Frontal cortex (tissue), 4 donors: ENCODE measurements around the gene LINC00305. TPM values are rescaled to one million over a fixed set of nuclear protein-coding genes. Genes with fewer than 3 reads are reported as not detected.

Experiments used
- DNase-seq, 2 donors: peaks; one replicate each; pipeline ENCODE4 v3.0.0; 2012; ENCODE audit warnings: low spot score in 2 of 2
- FAIRE-seq: peaks from 2 replicates; lab custom pipeline; 2012; peaks lifted over from hg19 to GRCh38; lab: Jason Lieb, UNC
- total RNA-seq: library from RNA; depleted of rRNA; stranded (reverse); fragments of >200 nt; gene quantifications from one replicate; pipeline ENCODE4 v1.2.3, GENCODE V29; 2014
- donor health status: control.
- donor health status: control.
- donor health status: control.

The LINC00305 gene
- total RNA-seq, 1 donor from 2014 or later: not detected

GRCh38 chr18:64118406-64118805, 30.5 kb downstream of the LINC00305 start:
- DNase-seq (no peak), FAIRE-seq (no peak)

GRCh38 chr18:64116571-64117175, 32.2 kb downstream of the LINC00305 start:
- FAIRE-seq: no peak
- DNase-seq: no peak

- DNase-seq (no peak), FAIRE-seq (no peak)
These were observed 33.0 kb downstream of the LINC00305 start for GRCh38 chr18:64115881-64116280.

GRCh38 chr18:64111950-64112349, 36.9 kb downstream of the LINC00305 start:
- FAIRE-seq: no peak
- DNase-seq: no peak

DNA sequence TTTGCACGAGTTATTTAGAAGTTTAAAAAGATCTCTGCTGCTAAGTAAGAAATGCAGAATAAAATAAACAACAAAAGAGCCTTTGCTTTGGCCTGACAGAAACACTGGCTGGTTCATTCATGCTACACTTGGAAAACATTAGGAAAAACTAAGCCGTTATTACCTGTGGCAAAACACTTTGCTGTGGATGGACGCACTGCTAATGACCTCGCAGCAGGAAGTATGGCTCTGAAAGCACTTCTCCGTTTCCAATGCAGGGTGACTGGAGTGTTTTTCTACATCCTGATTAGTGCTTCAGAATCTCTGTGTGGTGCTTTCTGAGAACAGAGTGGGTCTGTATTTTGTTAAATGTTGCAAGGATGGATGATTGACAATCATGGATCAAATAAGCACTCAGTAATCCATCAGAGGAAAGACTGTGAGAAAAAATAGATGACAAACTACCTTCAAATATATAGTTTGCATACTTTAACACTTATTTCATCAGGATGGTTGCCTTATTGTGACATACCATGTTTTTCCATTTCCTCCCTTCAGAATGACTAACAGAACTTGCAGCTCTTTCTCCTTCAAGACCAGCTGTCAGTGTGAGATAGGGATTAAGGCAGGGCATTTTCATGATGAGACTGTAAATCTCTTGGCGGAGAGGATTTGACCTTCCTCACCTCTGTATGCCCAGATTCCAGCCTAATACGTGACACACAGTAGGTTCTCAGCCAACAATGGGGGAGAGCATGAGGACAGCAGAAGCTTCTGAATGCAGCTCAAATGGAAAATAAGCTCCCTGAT, 38.0 kb downstream of the LINC00305 start:
- FAIRE-seq (no peak), DNase-seq (no peak)

GRCh38 chr18:64103986-64104385, 44.9 kb downstream of the LINC00305 start:
- DNase-seq (no peak), FAIRE-seq (no peak)

- FAIRE-seq: no peak
- DNase-seq: no peak
These were observed 48.6 kb downstream of the LINC00305 start for GRCh38 chr18:64100116-64100922.

GRCh38 chr18:64099244-64099643, 49.6 kb downstream of the LINC00305 start:
- DNase-seq: no peak
- FAIRE-seq: no peak

GRCh38 chr18:64097497-64097896, 51.4 kb downstream of the LINC00305 start:
- DNase-seq: no peak
- FAIRE-seq: peak; percentile 57

- FAIRE-seq (no peak), DNase-seq (no peak)
These were observed 53.8 kb downstream of the LINC00305 start for GRCh38 chr18:64095056-64095455.

DNA sequence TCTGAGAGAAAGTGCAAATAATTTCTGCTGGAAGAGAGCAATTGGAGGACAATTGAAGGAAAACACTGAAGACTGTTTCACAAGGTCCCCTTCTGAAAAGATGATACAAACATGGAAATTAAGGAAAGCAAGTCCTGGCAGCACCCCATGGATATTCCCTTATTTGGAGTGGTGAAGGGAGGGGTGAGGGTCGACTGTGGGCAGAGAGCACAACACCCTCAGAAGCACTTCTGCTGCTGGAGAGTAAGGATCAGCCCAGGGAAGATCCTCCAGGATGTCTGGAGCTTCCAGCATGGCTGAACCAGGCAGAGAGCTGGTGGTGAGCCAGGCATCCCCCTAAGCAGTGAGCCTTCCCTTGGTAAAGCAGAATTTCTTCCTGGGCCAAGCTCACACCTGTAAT, 54.7 kb downstream of the LINC00305 start:
- FAIRE-seq: no peak
- no peak for DNase-seq

- FAIRE-seq: no peak
These were observed 57.4 kb downstream of the LINC00305 start for GRCh38 chr18:64091526-64091925.

DNA sequence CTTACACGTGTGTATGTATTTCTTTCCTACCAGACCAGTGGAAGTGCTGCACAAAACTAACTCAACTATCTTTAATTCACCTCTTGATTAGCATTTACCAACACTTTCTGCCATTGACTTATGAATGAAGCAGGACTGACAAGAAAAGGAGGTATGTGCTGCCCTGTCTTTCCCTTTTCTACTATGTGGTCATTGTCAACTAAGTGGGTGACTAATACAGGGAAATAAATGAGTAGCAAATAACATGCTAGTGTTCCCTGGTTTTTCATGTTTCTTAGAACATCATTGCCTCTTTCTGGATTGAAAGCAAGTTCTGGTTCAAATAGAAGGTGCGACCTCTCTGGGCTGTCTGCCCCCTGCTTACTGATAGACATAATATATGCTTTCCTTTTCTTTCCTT, 58.0 kb downstream of the LINC00305 start:
- FAIRE-seq: no peak
- no peak for DNase-seq

More at GRCh38 chr18:64091526-64091925, 57.4 kb downstream of the LINC00305 start:
- DNase-seq: no peak

DNA sequence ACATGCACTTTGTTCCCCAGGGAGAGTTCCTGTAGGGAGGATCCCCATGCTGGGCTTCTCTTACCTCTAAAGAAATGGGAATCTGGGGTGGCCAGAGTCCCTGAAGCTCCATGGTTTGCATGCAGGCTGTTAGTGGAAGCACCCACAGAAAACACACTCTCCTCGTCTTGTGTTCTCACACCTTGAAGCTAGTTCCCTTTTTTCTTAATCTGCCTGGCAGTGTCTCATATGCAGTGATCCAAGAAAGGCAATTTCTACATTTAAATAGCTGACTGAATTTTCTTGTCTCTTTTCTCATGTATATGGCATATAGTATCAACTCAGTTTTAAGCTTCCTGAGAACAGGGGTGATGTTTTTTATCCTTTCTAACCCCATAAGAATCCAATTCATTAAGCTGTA, 65.0 kb downstream of the LINC00305 start:
- no peak for DNase-seq
- no peak for FAIRE-seq

DNA sequence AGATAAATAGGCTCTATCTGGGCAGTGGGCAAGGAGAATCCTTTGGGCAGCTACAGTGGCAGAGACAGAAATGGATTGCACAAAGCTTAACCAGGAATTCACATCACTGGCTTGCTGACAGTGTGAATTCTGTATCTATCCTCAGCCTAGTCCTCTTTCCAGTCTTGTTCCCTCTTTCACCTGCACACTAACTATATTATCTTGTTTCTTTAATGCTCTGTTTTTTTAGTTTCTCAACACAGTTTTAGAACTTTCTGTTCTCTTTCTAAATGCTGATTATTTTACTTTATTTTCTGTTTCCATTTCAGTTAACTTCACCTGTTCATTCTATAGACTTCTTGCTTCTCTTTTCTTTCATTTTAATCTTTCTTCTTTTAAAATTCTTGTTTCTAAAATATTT, 66.4 kb downstream of the LINC00305 start:
- FAIRE-seq (peak; percentile 37), DNase-seq (no peak)

DNA sequence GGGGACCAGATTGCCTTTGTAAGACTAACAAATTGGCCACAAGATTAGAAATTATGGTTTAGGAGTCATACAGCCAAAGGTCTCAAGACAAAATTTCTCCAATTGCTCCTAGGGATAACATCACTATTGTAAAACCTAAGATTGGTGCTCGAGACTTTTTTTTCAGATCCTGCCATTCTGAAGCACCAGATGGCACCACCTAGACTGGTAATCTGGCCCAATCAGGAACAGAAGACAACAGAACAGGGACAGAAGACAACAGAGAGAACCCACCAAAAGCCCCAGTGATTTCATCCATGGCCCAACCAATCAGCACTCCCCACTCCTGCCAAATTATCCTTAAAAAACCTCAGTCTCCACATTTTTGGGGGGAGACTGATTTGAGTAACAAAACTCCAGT, 66.8 kb downstream of the LINC00305 start:
- FAIRE-seq (no peak), DNase-seq (no peak)

DNA sequence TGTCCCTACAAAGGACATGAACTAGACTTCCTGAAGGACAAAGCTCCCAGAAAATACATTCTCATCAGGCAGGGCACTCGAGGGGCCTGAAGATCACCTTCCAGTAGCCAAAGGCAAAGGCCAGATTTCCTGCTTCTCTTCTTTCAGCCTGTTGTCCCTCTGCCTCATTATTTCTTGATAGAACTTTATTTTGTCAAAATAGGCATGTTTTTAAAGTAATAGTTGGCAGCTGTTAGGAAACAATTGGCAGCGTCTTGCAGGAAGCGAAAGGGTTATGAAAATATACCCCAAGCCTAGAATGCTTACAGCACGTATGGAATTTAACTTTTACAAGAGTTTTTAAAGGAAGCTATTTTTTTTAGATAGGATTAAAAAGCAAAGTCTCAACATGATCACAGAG, 74.9 kb downstream of the LINC00305 start:
- FAIRE-seq: no peak

DNA sequence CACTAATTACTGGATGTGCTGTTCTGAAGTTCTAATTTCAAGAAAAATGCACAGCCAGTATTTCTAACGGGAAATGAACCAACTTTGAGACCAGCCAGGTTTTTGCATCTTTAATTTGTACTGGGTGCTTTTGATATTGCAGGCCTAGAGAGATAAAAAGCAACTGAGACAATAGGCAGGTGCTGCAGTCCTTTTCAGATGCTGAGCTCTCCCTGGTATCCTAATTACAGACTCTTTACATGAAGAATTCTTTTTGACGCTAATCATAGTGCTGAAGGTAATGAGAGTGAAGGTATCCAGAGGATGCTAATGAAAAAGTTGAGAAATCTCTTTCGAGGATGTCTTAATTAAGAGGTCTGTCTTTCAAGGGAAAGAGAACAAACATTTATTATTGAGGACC, 93.9 kb downstream of the LINC00305 start:
- DNase-seq: no peak
- no peak for FAIRE-seq

More for the DNA sequence above, 74.9 kb downstream of the LINC00305 start:
- DNase-seq: no peak

- FAIRE-seq: no peak
- DNase-seq: no peak
These were observed 95.6 kb downstream of the LINC00305 start for GRCh38 chr18:64053246-64053645.

- no peak for FAIRE-seq
These were observed 96.1 kb downstream of the LINC00305 start for GRCh38 chr18:64052772-64053171.

GRCh38 chr18:64044616-64045015, 104.3 kb downstream of the LINC00305 start:
- DNase-seq: no peak
- FAIRE-seq: no peak

More at GRCh38 chr18:64052772-64053171, 96.1 kb downstream of the LINC00305 start:
- no peak for DNase-seq
